Activated T-cell treated with anti-CD3 and anti-CD28 coated beads for 48 hours (primary cell): ENCODE measurements around the gene MS4A13.
"Not testable (repeated sequence)": the region's sequence is repeated elsewhere in the genome, so short reads cannot be mapped to it uniquely, and the experiment has no call there.

Experiments used
- DNase-seq: peaks from one replicate; pipeline ENCODE4 v3.0.0-alpha.2; 2020; ENCODE audit warnings: low read depth

Gene MS4A13

GRCh38 chr11:60515144-60515855, at the start of gene MS4A13:
Gene MS4A13, plus strand, starts transcription at chr11:60515392. Its CDS starts 2,692 bp downstream, at chr11:60518084.
- no peak for DNase-seq

- DNase-seq, result no peak
Measured at GRCh38 chr11:60468829-60469228, 46.4 kb upstream of the MS4A13 start.

GRCh38 chr11:60469723-60470122, 45.5 kb upstream of the MS4A13 start:
- no peak for DNase-seq

GRCh38 chr11:60477035-60477445, 38.2 kb upstream of the MS4A13 start:
- no peak for DNase-seq

- DNase-seq, result no peak
Measured at GRCh38 chr11:60482361-60482760, 32.8 kb upstream of the MS4A13 start.

GRCh38 chr11:60485987-60486386, 29.2 kb upstream of the MS4A13 start:
- DNase-seq, result no peak

GRCh38 chr11:60492488-60493009, 22.6 kb upstream of the MS4A13 start, which contains the start of gene MS4A12:
Gene MS4A12, plus strand, starts transcription at chr11:60492778. Its CDS starts 4,541 bp downstream, at chr11:60497319.
- DNase-seq, result no peak

GRCh38 chr11:60493454-60493853, 21.7 kb upstream of the MS4A13 start:
- no peak for DNase-seq

- no peak for DNase-seq
Measured at GRCh38 chr11:60498399-60498798, 16.8 kb upstream of the MS4A13 start.

- no peak for DNase-seq
Measured at GRCh38 chr11:60498853-60499252, 16.3 kb upstream of the MS4A13 start.

GRCh38 chr11:60500276-60500910, 14.8 kb upstream of the MS4A13 start:
- DNase-seq, result no peak

GRCh38 chr11:60502221-60502775, 12.9 kb upstream of the MS4A13 start:
- DNase-seq, result no peak

- no peak for DNase-seq
Measured at GRCh38 chr11:60504219-60504905, 10.8 kb upstream of the MS4A13 start.

- DNase-seq, result not testable (repeated sequence)
Measured at GRCh38 chr11:60509609-60510008, 5.6 kb upstream of the MS4A13 start.

GRCh38 chr11:60510209-60510608, 5.0 kb upstream of the MS4A13 start:
- not testable (repeated sequence) for DNase-seq

- no peak for DNase-seq
Measured at GRCh38 chr11:60511393-60511792, 3.8 kb upstream of the MS4A13 start.

- DNase-seq, result no peak
Measured at GRCh38 chr11:60512651-60513225, 2.5 kb upstream of the MS4A13 start.

GRCh38 chr11:60513496-60514460, 1.4 kb upstream of the MS4A13 start:
- DNase-seq, result no peak

GRCh38 chr11:60528465-60528864, 13.3 kb downstream of the MS4A13 start:
- no peak for DNase-seq

- no peak for DNase-seq
Measured at GRCh38 chr11:60528934-60529333, 13.7 kb downstream of the MS4A13 start.
